ENCODE data around the gene ANXA6.

DNA sequence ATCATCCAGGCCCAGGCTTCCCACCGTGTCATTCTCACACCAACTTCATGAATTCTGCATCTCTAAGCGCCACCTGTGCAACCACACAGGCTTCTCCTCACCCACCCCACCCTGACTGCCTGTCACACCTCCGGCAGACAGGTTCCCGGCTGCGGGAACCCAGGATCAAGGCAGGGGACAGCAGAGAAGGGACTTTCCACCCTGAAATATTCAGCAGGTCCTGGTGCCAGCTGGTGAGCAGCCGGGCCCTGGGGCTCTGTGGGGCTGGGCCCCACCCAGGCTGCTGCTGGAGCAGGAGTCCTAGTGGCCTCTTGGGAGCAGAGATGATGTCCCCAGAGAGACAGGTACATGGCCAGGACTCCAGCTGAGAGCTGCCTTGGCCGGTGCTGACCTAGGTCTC lies 12.7 kb downstream of the ANXA6 start:
- TF ChIP-seq BHLHE40 (IDR thresholded peaks at IDR 0.05; ENCODE audit: low read length) (no peak), KAT7 (CRISPR knock-in tag; IDR thresholded peaks at IDR 0.05; ENCODE audit: borderline replicate concordance) (no peak)
